Left ventricle myocardium inferior (tissue), 1 donor: ENCODE measurements around the gene CLDN24. TPM values are rescaled to one million over a fixed set of nuclear protein-coding genes. Genes with fewer than 3 reads are reported as not detected.

Experiments used
- DNase-seq: peaks from one replicate; pipeline ENCODE4 v3.0.0-alpha.2; 2020
- H3K27ac ChIP-seq: fragments of 200-600 bp; replicated peaks from 2 replicates; pipeline ENCODE4 v1.8.0; 2021
- H3K27me3 ChIP-seq: fragments of 200-600 bp; 2 replicates; pipeline ENCODE4 v1.8.0; 2021; ENCODE audit warnings: low read depth
- H3K36me3 ChIP-seq: fragments of 200-600 bp; 2 replicates; pipeline ENCODE4 v1.8.0; 2021
- H3K4me1 ChIP-seq: fragments of 200-600 bp; 2 replicates; pipeline ENCODE4 v1.8.0; 2021
- H3K4me3 ChIP-seq: fragments of 200-600 bp; 2 replicates; pipeline ENCODE4 v1.8.0; 2021; ENCODE audit warnings: mild to moderate bottlenecking, moderate library complexity
- H3K9me3 ChIP-seq: fragments of 200-600 bp; replicated peaks from 2 replicates; pipeline ENCODE4 v1.8.0; 2021
- intact Hi-C: fragments of 100-400 bp; cut with micrococcal nuclease; formaldehyde crosslinking; loops from one replicate; pipeline ENCODE4 v1.11.0; 2022
- total RNA-seq: library from RNA; stranded (reverse); fragmentation: NEBNext Ultra II Directional; extraction: Animal tissue kit (Norgen Biotek cat#: 25700); gene quantifications from one replicate; pipeline ENCODE4 v1.2.1, GENCODE V29; 2021
- TF ChIP-seq, protein P1 (sequence below): fragments of 200-600 bp; IDR thresholded peaks from 2 replicates; pipeline ENCODE4 v1.8.0; 2021; ENCODE audit warnings: antibody characterized with exemption, mild to moderate bottlenecking, borderline replicate concordance
- donor health status: DM: no; HTN: yes; CAD: no; lungs with severe emphysema.

Gene CLDN24
- total RNA-seq, 1 donor from 2014 or later, result not detected

DNA sequence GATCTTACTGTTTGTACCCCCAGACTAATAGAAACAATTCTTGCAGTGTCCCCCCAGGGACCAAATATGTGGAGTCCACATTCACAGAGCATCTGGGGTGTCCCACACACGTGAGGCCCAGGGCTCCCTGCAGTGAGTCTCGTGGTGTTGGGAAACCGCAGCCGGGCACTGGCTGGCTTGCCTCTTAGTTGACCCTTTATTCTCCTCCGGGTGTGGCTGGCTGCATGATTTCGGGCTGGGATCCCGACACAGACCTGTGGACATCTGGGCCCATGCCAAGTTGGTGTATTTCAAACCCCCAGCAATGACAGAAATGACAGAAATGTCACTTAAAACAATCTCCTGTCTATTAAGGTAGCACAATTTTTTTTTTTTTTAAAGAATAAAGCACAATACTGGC, 15.6 kb upstream of the CLDN24 start:
- TF ChIP-seq, protein P1, sequence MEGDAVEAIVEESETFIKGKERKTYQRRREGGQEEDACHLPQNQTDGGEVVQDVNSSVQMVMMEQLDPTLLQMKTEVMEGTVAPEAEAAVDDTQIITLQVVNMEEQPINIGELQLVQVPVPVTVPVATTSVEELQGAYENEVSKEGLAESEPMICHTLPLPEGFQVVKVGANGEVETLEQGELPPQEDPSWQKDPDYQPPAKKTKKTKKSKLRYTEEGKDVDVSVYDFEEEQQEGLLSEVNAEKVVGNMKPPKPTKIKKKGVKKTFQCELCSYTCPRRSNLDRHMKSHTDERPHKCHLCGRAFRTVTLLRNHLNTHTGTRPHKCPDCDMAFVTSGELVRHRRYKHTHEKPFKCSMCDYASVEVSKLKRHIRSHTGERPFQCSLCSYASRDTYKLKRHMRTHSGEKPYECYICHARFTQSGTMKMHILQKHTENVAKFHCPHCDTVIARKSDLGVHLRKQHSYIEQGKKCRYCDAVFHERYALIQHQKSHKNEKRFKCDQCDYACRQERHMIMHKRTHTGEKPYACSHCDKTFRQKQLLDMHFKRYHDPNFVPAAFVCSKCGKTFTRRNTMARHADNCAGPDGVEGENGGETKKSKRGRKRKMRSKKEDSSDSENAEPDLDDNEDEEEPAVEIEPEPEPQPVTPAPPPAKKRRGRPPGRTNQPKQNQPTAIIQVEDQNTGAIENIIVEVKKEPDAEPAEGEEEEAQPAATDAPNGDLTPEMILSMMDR, result no peak
- DNase-seq, result no peak

DNA sequence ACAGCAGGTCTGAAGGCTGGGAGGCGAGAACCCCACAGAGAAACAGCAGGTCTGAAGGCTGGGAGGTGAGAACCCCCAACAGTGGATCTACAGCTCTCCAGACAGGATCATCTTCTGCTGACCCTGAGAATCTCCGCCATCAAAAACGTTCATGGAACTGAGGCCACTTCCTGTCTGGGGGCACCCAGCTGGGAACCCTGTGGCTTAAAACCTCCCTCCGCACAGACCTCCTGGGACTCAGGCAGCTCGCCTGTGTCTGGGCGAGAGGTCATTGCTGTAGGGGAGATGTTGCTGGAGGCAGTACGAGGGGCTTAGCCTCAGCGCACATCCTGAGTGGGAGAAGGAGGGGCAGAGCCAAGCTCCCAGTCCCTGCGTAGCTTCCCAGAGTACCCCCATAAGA, 15.1 kb upstream of the CLDN24 start:
- Histone ChIP-seq H3K27me3 (peaks cover 4% of the 10 kb centered on the region), H3K4me1 (peaks cover 6% of the 10 kb centered on the region), H3K36me3 (no peaks in the 10 kb centered on the region), H3K4me3 (no peak overlapping the region), H3K9me3 (no peaks in the 10 kb centered on the region), H3K27ac (no peak overlapping the region)
- TF ChIP-seq, protein P1, result no peak
- DNase-seq, result no peak
- intact Hi-C loops, result no loop called here

More for the DNA sequence above, 15.6 kb upstream of the CLDN24 start:
- Histone ChIP-seq H3K4me3 (no peak overlapping the region), H3K9me3 (no peaks in the 10 kb centered on the region), H3K36me3 (no peaks in the 10 kb centered on the region), H3K27me3 (peaks cover 8% of the 10 kb centered on the region), H3K27ac (no peak overlapping the region), H3K4me1 (peaks cover 11% of the 10 kb centered on the region)
- intact Hi-C loops, result no loop called here

DNA sequence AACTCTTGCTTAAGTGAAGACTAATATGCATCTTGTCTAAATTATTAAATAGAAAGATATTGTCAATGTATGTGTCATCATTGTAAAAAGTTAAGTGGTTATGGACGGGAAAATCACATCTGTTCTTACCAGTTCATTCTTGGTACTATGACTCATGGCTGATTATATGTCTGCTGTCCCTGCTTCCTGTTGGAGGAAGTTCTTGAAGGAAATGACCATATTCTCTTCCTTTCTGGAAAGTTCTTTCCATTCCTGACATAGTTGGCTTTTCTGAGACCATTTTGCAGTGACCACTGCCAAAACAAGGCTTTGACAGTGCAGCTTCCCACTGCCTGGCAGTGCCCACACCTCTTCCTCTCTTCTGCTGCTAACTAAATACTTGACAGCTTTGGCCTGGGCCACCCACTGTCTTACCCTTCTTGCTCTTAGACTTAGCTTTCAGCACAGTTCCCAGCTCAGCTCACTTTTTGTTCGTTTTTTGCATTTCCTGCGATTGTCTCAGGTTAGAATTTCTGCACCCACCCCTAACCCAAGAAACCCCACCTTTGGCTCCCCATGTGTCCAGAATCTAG, 13.2 kb upstream of the CLDN24 start:
- Histone ChIP-seq H3K36me3 (no peaks in the 10 kb centered on the region), H3K27ac (no peak overlapping the region), H3K4me1 (peaks cover 5% of the 10 kb centered on the region), H3K4me3 (no peak overlapping the region), H3K27me3 (no peaks in the 10 kb centered on the region), H3K9me3 (no peaks in the 10 kb centered on the region)
- intact Hi-C loops, result no loop called here
- TF ChIP-seq, protein P1, result no peak
- no peak for DNase-seq

DNA sequence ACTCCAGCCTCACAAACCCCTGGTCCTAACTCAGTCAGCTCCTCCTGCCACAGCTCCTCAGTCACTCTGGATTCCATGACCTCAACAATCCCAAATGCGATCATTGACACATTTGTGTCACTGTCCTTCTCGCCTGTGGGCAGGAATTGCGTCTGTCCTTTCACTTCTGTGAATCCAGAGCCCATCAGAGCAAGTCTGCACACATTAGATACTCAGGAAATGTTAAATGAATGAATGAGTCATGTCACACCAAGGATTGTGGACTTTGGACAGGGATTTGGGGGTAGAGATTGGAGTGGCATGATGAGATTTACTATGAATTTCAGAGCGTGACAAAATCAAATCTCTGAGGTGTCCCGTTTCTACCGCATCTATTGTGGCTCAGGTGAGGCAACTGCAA, 11.8 kb upstream of the CLDN24 start:
- Histone ChIP-seq H3K4me1 (peaks cover 5% of the 10 kb centered on the region), H3K27ac (no peak overlapping the region), H3K27me3 (no peaks in the 10 kb centered on the region), H3K9me3 (no peaks in the 10 kb centered on the region), H3K4me3 (no peak overlapping the region), H3K36me3 (no peaks in the 10 kb centered on the region)
- intact Hi-C loops, result no loop called here
- DNase-seq, result no peak
- TF ChIP-seq, protein P1, result no peak

DNA sequence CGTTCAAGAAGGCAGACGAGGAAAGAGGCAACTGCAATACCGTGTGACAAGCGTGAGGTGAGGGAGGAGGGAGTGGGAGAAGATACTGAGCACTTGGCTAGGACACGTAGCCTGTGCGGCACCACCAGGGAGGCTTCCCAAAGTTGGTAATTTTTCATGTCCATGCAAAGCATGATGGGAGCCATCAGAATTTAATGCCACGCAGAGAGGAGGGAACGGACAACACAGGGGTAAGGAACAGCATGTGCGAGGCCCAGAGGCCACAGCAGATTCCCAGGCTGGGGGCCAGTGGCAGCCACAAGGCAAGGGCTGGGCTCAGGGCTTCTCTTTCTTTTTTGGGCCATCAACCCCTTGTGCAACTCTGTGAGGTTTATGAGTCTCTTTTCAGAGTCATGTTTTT, 11.0 kb upstream of the CLDN24 start:
- intact Hi-C loops, result no loop called here
- H3K9me3 ChIP-seq, result no peaks in the 10 kb centered on the region
- no peaks in the 10 kb centered on the region for H3K36me3 ChIP-seq
- no peak overlapping the region for H3K4me3 ChIP-seq
- TF ChIP-seq, protein P1, result no peak
- no peak for DNase-seq
- H3K27me3 ChIP-seq, result no peaks in the 10 kb centered on the region
- peaks cover 5% of the 10 kb centered on the region for H3K4me1 ChIP-seq
- no peak overlapping the region for H3K27ac ChIP-seq
